Loucy (cell line): ENCODE data around the gene LGALS3.
A peak's percentile ranks its signal among the peaks of the same experiment; 100 is the strongest.

Experiments used
- H2AFZ ChIP-seq: fragments of 200-600 bp; sonication (generic); 2 replicates; pipeline ENCODE4 v1.6.0; 2016; ENCODE audit warnings: antibody characterized with exemption, mild to moderate bottlenecking, low read length, moderate library complexity
- H3F3A ChIP-seq: fragments of 200-600 bp; 2 replicates; pipeline ENCODE4 v1.6.0; 2016; ENCODE audit warnings: antibody characterized with exemption, low read depth, mild to moderate bottlenecking
- H3K27me3 ChIP-seq: fragments of 200-600 bp; sonication (generic); 2 replicates; pipeline ENCODE4 v1.6.1; 2014; ENCODE audit warnings: low read length, mild to moderate bottlenecking; ENCODE audit not compliant: insufficient read depth, poor library complexity, severe bottlenecking
- H3K36me3 ChIP-seq: fragments of 200-600 bp; sonication (generic); 2 replicates; pipeline ENCODE4 v1.6.1; 2016; ENCODE audit warnings: low read length; ENCODE audit not compliant: insufficient read depth
- H3K4me1 ChIP-seq: fragments of 200-600 bp; sonication (generic); 2 replicates; pipeline ENCODE4 v1.5.1; 2014; ENCODE audit warnings: low read length, mild to moderate bottlenecking; ENCODE audit not compliant: insufficient read depth, poor library complexity, severe bottlenecking
- H3K4me2 ChIP-seq: fragments of 200-600 bp; sonication (generic); 2 replicates; pipeline ENCODE4 v1.6.0; 2014; ENCODE audit warnings: antibody characterized with exemption, low read length, low read depth, mild to moderate bottlenecking; ENCODE audit not compliant: poor library complexity, severe bottlenecking
- H3K4me3 ChIP-seq: fragments of 200-600 bp; sonication (generic); 2 replicates; pipeline ENCODE4 v1.5.1; 2014; ENCODE audit warnings: low read length, mild to moderate bottlenecking, mixed read lengths; ENCODE audit not compliant: poor library complexity, severe bottlenecking
- H3K79me2 ChIP-seq: fragments of 200-600 bp; sonication (generic); 2 replicates; pipeline ENCODE4 v1.6.1; 2014; ENCODE audit warnings: low read length; ENCODE audit not compliant: insufficient read depth
- H3K9ac ChIP-seq: fragments of 200-600 bp; sonication (generic); 2 replicates; pipeline ENCODE4 v1.6.0; 2014; ENCODE audit warnings: mild to moderate bottlenecking, low read depth, low read length, moderate library complexity; ENCODE audit not compliant: poor library complexity, severe bottlenecking
- H3K9me2 ChIP-seq: fragments of 200-600 bp; sonication (generic); replicated peaks from 2 replicates; pipeline ENCODE4 v1.6.1; 2016; ENCODE audit warnings: low read depth, low read length, mixed read lengths
- H3K9me3 ChIP-seq: fragments of 200-600 bp; sonication (generic); 2 replicates; pipeline ENCODE4 v1.6.1; 2014; ENCODE audit warnings: mild to moderate bottlenecking, antibody characterized with exemption, low read length, low read depth; ENCODE audit not compliant: insufficient read depth
- H4K20me1 ChIP-seq: fragments of 200-600 bp; sonication (generic); 2 replicates; pipeline ENCODE4 v1.6.0; 2014; ENCODE audit warnings: antibody characterized with exemption, low read length, mild to moderate bottlenecking; ENCODE audit not compliant: insufficient read depth, poor library complexity, severe bottlenecking
- EZH2phosphoT487 ChIP-seq: fragments of 200-600 bp; IDR thresholded peaks from 2 replicates; pipeline ENCODE4 v1.6.1; 2018; ENCODE audit warnings: antibody characterized with exemption, mild to moderate bottlenecking, moderate library complexity, borderline replicate concordance
- TF ChIP-seq, protein P1 (sequence below): fragments of 200-600 bp; sonication (generic); conservative IDR thresholded peaks from 2 replicates; pipeline ENCODE4 v1.5.1; 2014; ENCODE audit warnings: mild to moderate bottlenecking, antibody characterized with exemption, low read length

The LGALS3 gene

DNA sequence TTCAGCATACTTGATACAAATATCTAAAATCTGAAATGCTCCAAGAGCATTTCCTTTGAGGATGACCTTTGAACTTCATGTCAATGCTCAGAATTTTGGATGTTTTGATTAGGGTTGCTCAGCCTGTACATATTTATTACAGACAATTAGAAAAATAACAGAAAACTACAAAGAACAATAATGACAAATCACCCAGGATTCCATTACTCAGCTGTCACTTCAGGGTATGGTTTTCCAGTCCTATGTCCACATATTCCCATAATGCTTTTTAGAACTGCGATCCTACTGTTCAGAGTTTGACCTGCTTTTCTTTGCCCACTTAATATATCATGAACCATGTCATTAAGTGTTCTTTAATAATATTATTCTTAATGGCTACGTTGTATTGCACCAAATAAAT lies 51.0 kb downstream of the LGALS3 start:
- Histone ChIP-seq H3K4me3 (no peak overlapping the region), H3K79me2 (peaks cover 34% of the 10 kb centered on the region), H3K4me2 (no peak overlapping the region), H3K9me2 (no peaks in the 10 kb centered on the region), H3F3A (no peaks in the 10 kb centered on the region), H2AFZ (no peak overlapping the region), H3K4me1 (peaks cover 9% of the 10 kb centered on the region), H3K36me3 (peaks cover 66% of the 10 kb centered on the region), H3K27me3 (no peaks in the 10 kb centered on the region), H3K9ac (no peak overlapping the region), H4K20me1 (no peaks in the 10 kb centered on the region), H3K9me3 (no peaks in the 10 kb centered on the region)
- TF ChIP-seq EZH2phosphoT487: no peak
- TF ChIP-seq, protein P1, sequence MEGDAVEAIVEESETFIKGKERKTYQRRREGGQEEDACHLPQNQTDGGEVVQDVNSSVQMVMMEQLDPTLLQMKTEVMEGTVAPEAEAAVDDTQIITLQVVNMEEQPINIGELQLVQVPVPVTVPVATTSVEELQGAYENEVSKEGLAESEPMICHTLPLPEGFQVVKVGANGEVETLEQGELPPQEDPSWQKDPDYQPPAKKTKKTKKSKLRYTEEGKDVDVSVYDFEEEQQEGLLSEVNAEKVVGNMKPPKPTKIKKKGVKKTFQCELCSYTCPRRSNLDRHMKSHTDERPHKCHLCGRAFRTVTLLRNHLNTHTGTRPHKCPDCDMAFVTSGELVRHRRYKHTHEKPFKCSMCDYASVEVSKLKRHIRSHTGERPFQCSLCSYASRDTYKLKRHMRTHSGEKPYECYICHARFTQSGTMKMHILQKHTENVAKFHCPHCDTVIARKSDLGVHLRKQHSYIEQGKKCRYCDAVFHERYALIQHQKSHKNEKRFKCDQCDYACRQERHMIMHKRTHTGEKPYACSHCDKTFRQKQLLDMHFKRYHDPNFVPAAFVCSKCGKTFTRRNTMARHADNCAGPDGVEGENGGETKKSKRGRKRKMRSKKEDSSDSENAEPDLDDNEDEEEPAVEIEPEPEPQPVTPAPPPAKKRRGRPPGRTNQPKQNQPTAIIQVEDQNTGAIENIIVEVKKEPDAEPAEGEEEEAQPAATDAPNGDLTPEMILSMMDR: no peak

DNA sequence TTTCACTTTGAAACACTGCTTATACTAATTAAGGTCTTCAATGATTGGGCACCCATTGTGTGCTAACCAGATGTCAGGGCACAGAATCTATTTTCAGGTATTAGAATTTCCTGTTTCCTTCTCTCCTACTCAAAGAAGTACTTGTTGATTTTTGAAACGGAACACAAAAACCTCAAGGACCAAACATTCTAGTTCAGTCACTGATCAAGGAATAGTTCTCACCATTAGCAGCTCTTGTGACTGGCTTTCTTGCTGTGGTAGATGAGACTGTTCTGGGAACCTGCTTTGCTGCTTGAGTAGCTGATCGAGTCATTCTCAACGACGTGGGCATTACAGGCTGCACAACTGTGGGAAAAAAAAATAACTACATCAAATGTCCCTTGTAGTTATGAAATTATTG lies 51.4 kb downstream of the LGALS3 start:
- no peaks in the 10 kb centered on the region for H4K20me1 ChIP-seq
- no peak overlapping the region for H2AFZ ChIP-seq
- H3K4me2 ChIP-seq: no peak overlapping the region
- TF ChIP-seq EZH2phosphoT487: no peak
- TF ChIP-seq, protein P1: no peak
- H3K9ac ChIP-seq: no peak overlapping the region
- peaks cover 36% of the 10 kb centered on the region for H3K79me2 ChIP-seq
- H3K9me3 ChIP-seq: no peaks in the 10 kb centered on the region
- H3K27me3 ChIP-seq: no peaks in the 10 kb centered on the region
- H3K9me2 ChIP-seq: no peaks in the 10 kb centered on the region
- H3F3A ChIP-seq: no peaks in the 10 kb centered on the region
- no peak overlapping the region for H3K4me3 ChIP-seq
- H3K4me1 ChIP-seq: peaks cover 9% of the 10 kb centered on the region
- peaks cover 62% of the 10 kb centered on the region for H3K36me3 ChIP-seq

DNA sequence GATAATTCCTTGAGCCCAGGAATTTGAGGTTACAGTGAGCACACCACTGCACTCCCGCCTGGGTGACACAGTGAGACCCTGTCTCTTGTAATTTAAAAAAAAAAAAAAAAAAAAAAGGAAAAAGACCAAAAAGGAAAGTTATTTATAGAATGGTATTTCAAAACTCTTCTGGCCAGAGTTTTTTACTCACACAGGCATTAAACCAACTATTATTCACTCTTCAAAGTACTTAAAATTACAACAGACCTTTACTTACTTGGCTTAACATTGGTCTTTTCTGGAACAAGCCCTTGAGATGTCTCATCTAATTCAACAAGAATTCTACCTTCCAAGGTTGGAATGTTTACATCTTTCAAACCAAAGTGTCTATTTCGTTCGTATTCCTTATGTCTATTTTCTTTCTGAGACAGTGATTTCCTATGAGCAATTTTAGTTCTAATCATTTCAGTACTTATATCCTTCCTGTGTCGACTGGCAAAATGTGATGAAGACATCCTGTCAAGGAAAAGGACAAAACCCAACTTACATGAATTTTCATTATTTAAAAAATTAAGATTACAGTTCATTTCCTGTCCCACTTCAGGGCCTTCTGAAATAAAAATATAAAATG lies 59.7 kb downstream of the LGALS3 start:
- peak overlapping the region; percentile 82 for H3K9ac ChIP-seq
- H4K20me1 ChIP-seq: peaks cover 16% of the 10 kb centered on the region
- peak overlapping the region; percentile 98 for H3K4me2 ChIP-seq
- H3F3A ChIP-seq: no peaks in the 10 kb centered on the region
- no peaks in the 10 kb centered on the region for H3K9me2 ChIP-seq
- H3K4me3 ChIP-seq: peak overlapping the region; percentile 84
- H3K36me3 ChIP-seq: no peaks in the 10 kb centered on the region; the same call in 1 of the 2 replicates
- H3K9me3 ChIP-seq: no peaks in the 10 kb centered on the region
- no peak overlapping the region for H2AFZ ChIP-seq
- no peak for TF ChIP-seq EZH2phosphoT487
- H3K4me1 ChIP-seq: peaks cover 28% of the 10 kb centered on the region
- H3K27me3 ChIP-seq: no peaks in the 10 kb centered on the region
- peaks cover 73% of the 10 kb centered on the region for H3K79me2 ChIP-seq

DNA sequence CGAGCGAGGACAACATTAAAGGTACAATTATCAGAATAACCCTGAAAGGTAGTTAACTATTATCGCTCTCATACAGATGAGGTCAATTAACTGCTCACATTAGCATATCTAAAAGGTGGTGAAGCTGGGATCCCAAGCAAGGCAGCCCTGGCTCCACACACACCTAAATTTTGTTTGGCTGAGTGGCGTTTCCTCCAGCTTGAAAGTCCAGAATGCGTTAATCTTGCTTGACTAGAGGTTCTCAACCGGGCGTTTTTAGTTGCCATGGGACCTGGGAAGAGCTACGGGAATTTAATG lies 61.8 kb downstream of the LGALS3 start:
- H3K79me2 ChIP-seq: peaks cover 54% of the 10 kb centered on the region
- TF ChIP-seq, protein P1: no peak
- TF ChIP-seq EZH2phosphoT487: no peak

More for the DNA sequence above, 61.8 kb downstream of the LGALS3 start:
- peak overlapping the region; percentile 98 for H3K4me2 ChIP-seq
- peak overlapping the region; percentile 84 for H3K4me3 ChIP-seq
- H3F3A ChIP-seq: no peaks in the 10 kb centered on the region
- H2AFZ ChIP-seq: peak overlapping the region; percentile 98
- H3K4me1 ChIP-seq: peaks cover 28% of the 10 kb centered on the region
- peak overlapping the region; percentile 82 for H3K9ac ChIP-seq
- H4K20me1 ChIP-seq: peaks cover 16% of the 10 kb centered on the region
- no peaks in the 10 kb centered on the region for H3K9me2 ChIP-seq
- no peaks in the 10 kb centered on the region; the same call in 1 of the 2 replicates for H3K36me3 ChIP-seq
- H3K9me3 ChIP-seq: no peaks in the 10 kb centered on the region
- H3K27me3 ChIP-seq: no peaks in the 10 kb centered on the region
